Panc1 (cell line): ENCODE data around the gene CCDC187. TPM values are rescaled to one million over a fixed set of nuclear protein-coding genes. Genes with fewer than 3 reads are reported as not detected.

Experiments
- ATAC-seq: fragments of 200-7000 bp; cut with Tn5 transposase; 2 replicates; pipeline ENCODE4 v1.9.1; 2020; ENCODE audit warnings: mild to moderate bottlenecking, moderate library complexity
- BruUV-seq: library from RNA; stranded (reverse); fragments of 400-500 nt; replicated peaks from 2 replicates; lab custom pipeline; 2021; lab: Mats Ljungman, UMichigan
- CTCF ChIA-PET: fragments of 300-600 bp; sonication (Branson Sonifier 250); formaldehyde crosslinking; loops from one replicate; lab custom pipeline; 2022; ENCODE audit warnings: antibody characterized with exemption; lab: Charles Lee
- POLR2A ChIA-PET: fragments of 300-600 bp; sonication (Branson Sonifier 250); formaldehyde crosslinking; loops from one replicate; lab custom pipeline; 2022; ENCODE audit warnings: antibody characterized with exemption; lab: Charles Lee
- DNase-seq: peaks from one replicate; pipeline ENCODE4 v3.0.0-alpha.2; 2010; ENCODE audit warnings: low read depth, low spot score
- H3K27ac ChIP-seq: 2 replicates; pipeline ENCODE4 v1.5.1; 2011; ENCODE audit warnings: mild to moderate bottlenecking, low read length, inconsistent platforms
- H3K27me3 ChIP-seq: fragments of 200-500 bp; sonication (Bioruptor generic); 2 replicates; pipeline ENCODE4 v1.6.0; 2014; ENCODE audit warnings: low read length, inconsistent platforms; ENCODE audit not compliant: control insufficient read depth, insufficient read depth
- H3K36me3 ChIP-seq: fragments of 200-500 bp; sonication (Bioruptor generic); 2 replicates; pipeline ENCODE4 v1.5.1; 2014; ENCODE audit warnings: inconsistent platforms, mild to moderate bottlenecking, low read length, moderate library complexity; ENCODE audit not compliant: control insufficient read depth, insufficient read depth
- H3K4me1 ChIP-seq: 2 replicates; pipeline ENCODE4 v1.5.1; 2011; ENCODE audit warnings: inconsistent platforms, mild to moderate bottlenecking, low read length, moderate library complexity; ENCODE audit not compliant: control insufficient read depth, insufficient read depth
- H3K4me3 ChIP-seq, 2 experiments: 2 replicates each; pipeline ENCODE4 v1.5.1; 2011 to 2012; ENCODE audit warnings: low read depth in 2 of 2, low read length in 2 of 2, mild to moderate bottlenecking in 2 of 2, inconsistent platforms in 1 of 2, moderate library complexity in 1 of 2
- H3K9me3 ChIP-seq: fragments of 200-500 bp; sonication (Bioruptor generic); 2 replicates; pipeline ENCODE4 v1.5.1; 2014; ENCODE audit warnings: low read depth, mild to moderate bottlenecking, inconsistent platforms, low read length, moderate library complexity; ENCODE audit not compliant: control insufficient read depth, insufficient read depth
- CTCF ChIP-seq: fragments of 450-650 bp; IDR thresholded peaks from 2 replicates; pipeline ENCODE4 v1.5.1; 2017; ENCODE audit warnings: mild to moderate bottlenecking
- POLR2AphosphoS5 ChIP-seq: IDR thresholded peaks from 2 replicates; pipeline ENCODE4 v1.6.1; 2012; ENCODE audit warnings: mild to moderate bottlenecking, low read depth, low read length, moderate library complexity
- REST ChIP-seq, 2 experiments: IDR thresholded peaks; 2 replicates each; pipeline ENCODE4 v1.6.1; 2011 to 2012; ENCODE audit warnings: low read depth in 2 of 2, control low read depth in 1 of 2, low read length in 1 of 2, mild to moderate bottlenecking in 1 of 2, moderate library complexity in 1 of 2; ENCODE audit not compliant: insufficient read depth in 1 of 2
- SIN3A ChIP-seq: IDR thresholded peaks from 2 replicates; pipeline ENCODE4 v1.6.1; 2012; ENCODE audit warnings: low read depth, mild to moderate bottlenecking, low read length, moderate library complexity, borderline replicate concordance; ENCODE audit not compliant: insufficient read depth
- TCF7L2 ChIP-seq: IDR thresholded peaks from 2 replicates; pipeline ENCODE4 v1.6.1; 2011; ENCODE audit warnings: mild to moderate bottlenecking, low read depth, low read length, inconsistent platforms
- in situ Hi-C: cut with HindIII; loops from 2 replicates; pipeline ENCODE4 v1.10.0; 2016; ENCODE audit warnings: low sequenced_read_pairs, low pct_unique_long_range_greater_than_20kb
- intact Hi-C: fragments of 100-400 bp; cut with micrococcal nuclease; formaldehyde crosslinking; loops from one replicate; pipeline ENCODE4 v1.10.0; 2022; ENCODE audit not compliant: unreplicated experiment
- total RNA-seq: library from RNA; stranded (reverse); gene quantifications from one replicate; pipeline ENCODE4 v1.2.1, GENCODE V29; 2021; ENCODE audit not compliant: unreplicated experiment

CCDC187 gene
- total RNA-seq, 1 experiment from 2014 or later = not detected

GRCh38 chr9:136270173-136270705 lies 33.7 kb downstream of the CCDC187 start:
- DNase-seq (no peak), ATAC-seq (no peak)
- no TSS peak for BruUV-seq
- H3K36me3 ChIP-seq = no peaks in the 10 kb centered on the region
- H3K9me3 ChIP-seq = no peaks in the 10 kb centered on the region
- ChIA-PET CTCF (no interaction called here), POLR2A (no interaction called here)
- no peak overlapping the region for H3K4me3 ChIP-seq
- no peaks in the 10 kb centered on the region for H3K27me3 ChIP-seq
- no peak overlapping the region for H3K27ac ChIP-seq
- no peaks in the 10 kb centered on the region; the same call in 1 of the 2 replicates for H3K4me1 ChIP-seq
- TF ChIP-seq POLR2AphosphoS5 = no peak
- TF ChIP-seq CTCF = no peak
- TF ChIP-seq REST (IDR thresholded peaks at IDR 0.05; ENCODE audit: insufficient read depth in 1 of 2, low read depth in 2 of 2, low read length in 1 of 2) = no peak
- TF ChIP-seq TCF7L2 = no peak
- no peak for TF ChIP-seq SIN3A
- intact Hi-C loops = no loop called here
- in situ Hi-C loops = no loop called here

- H3K4me3 ChIP-seq = no peak overlapping the region
- ATAC-seq (no peak), DNase-seq (no peak)
- CTCF ChIA-PET = no interaction called here
- intact Hi-C loops (no loop called here), in situ Hi-C loops (no loop called here)
- no peak overlapping the region for H3K27ac ChIP-seq
- H3K9me3 ChIP-seq = no peaks in the 10 kb centered on the region
- POLR2A ChIA-PET = no interaction called here
- no TSS peak for BruUV-seq
- H3K27me3 ChIP-seq = no peaks in the 10 kb centered on the region
- TF ChIP-seq CTCF = peak; percentile 18; the same call in 1 of the 2 replicates
- no peak for TF ChIP-seq REST (IDR thresholded peaks at IDR 0.05; ENCODE audit: insufficient read depth in 1 of 2, low read depth in 2 of 2, low read length in 1 of 2)
- no peaks in the 10 kb centered on the region; the same call in 1 of the 2 replicates for H3K4me1 ChIP-seq
- no peaks in the 10 kb centered on the region for H3K36me3 ChIP-seq
Measured at GRCh38 chr9:136268735-136269134, 35.2 kb downstream of the CCDC187 start.
